Neuronal stem cell (in vitro differentiated cells): ENCODE data around the gene ABLIM3.

Source experiments
- DNase-seq: peaks from one replicate; pipeline ENCODE4 v3.0.0-alpha.2; 2013; ENCODE audit warnings: low spot score
- H2AFZ ChIP-seq: one replicate; pipeline ENCODE4 v1.6.1; 2013; ENCODE audit warnings: mild to moderate bottlenecking, low read length, inconsistent platforms
- H2AK5ac ChIP-seq: 2 replicates; pipeline ENCODE4 v1.6.1; 2013; ENCODE audit warnings: low read depth, mild to moderate bottlenecking, inconsistent platforms, low read length, moderate library complexity, mixed read lengths
- H2BK120ac ChIP-seq: 2 replicates; pipeline ENCODE4 v1.6.1; 2013; ENCODE audit warnings: low read depth, mild to moderate bottlenecking, inconsistent platforms, low read length, moderate library complexity, mixed read lengths
- H2BK12ac ChIP-seq: one replicate; pipeline ENCODE4 v1.6.1; 2013; ENCODE audit warnings: low read length, inconsistent platforms
- H2BK15ac ChIP-seq: 2 replicates; pipeline ENCODE4 v1.6.1; 2013; ENCODE audit warnings: mild to moderate bottlenecking, low read length, inconsistent platforms, mixed read lengths
- H2BK5ac ChIP-seq: one replicate; pipeline ENCODE4 v1.6.1; 2013; ENCODE audit warnings: inconsistent platforms, mild to moderate bottlenecking, low read length, moderate library complexity
- H3K14ac ChIP-seq: one replicate; pipeline ENCODE4 v1.6.1; 2013; ENCODE audit warnings: low read length, inconsistent platforms
- H3K18ac ChIP-seq: 2 replicates; pipeline ENCODE4 v1.6.1; 2013; ENCODE audit warnings: low read length, inconsistent platforms
- H3K23ac ChIP-seq: 2 replicates; pipeline ENCODE4 v1.6.1; 2013; ENCODE audit warnings: low read depth, mild to moderate bottlenecking, mixed read lengths, low read length, inconsistent platforms; ENCODE audit not compliant: poor library complexity
- H3K27ac ChIP-seq: replicated peaks from 3 replicates; pipeline ENCODE4 v1.5.1; 2013; ENCODE audit warnings: low read length, inconsistent platforms
- H3K27me3 ChIP-seq, 3 experiments: 2 replicates each; pipeline ENCODE4 v1.6.1; 2013; ENCODE audit warnings: low read length in 3 of 3, mild to moderate bottlenecking in 2 of 3, inconsistent platforms in 1 of 3, low read depth in 1 of 3, mixed read lengths in 1 of 3, moderate library complexity in 1 of 3; ENCODE audit not compliant: control insufficient read depth in 3 of 3, insufficient read depth in 3 of 3
- H3K36me3 ChIP-seq, 2 donors: replicated peaks in 1 of 2; 2 replicates each; pipeline ENCODE4 v1.6.1; 2013; ENCODE audit warnings: low read length in 2 of 2; ENCODE audit not compliant: control insufficient read depth in 2 of 2, insufficient read depth in 2 of 2
- H3K4ac ChIP-seq: 2 replicates; pipeline ENCODE4 v1.6.1; 2013; ENCODE audit warnings: inconsistent platforms, mild to moderate bottlenecking, low read length, moderate library complexity
- H3K4me1 ChIP-seq, 2 donors: 1 replicate in 1 of 2; 2 replicates in 1 of 2; pipeline ENCODE4 v1.6.1; 2013; ENCODE audit warnings: low read length in 2 of 2, low read depth in 1 of 2; ENCODE audit not compliant: control insufficient read depth in 2 of 2, insufficient read depth in 1 of 2
- H3K4me2 ChIP-seq: one replicate; pipeline ENCODE4 v1.6.1; 2013; ENCODE audit warnings: mild to moderate bottlenecking, low read length, inconsistent platforms; ENCODE audit not compliant: insufficient read depth, poor library complexity, severe bottlenecking
- H3K4me3 ChIP-seq, 2 donors: 2 replicates each; pipeline ENCODE4 v1.5.1; 2013; ENCODE audit warnings: low read length in 2 of 2, mild to moderate bottlenecking in 2 of 2, inconsistent platforms in 1 of 2, moderate library complexity in 1 of 2
- H3K79me1 ChIP-seq: one replicate; pipeline ENCODE4 v1.6.1; 2013; ENCODE audit warnings: low read depth, mild to moderate bottlenecking, inconsistent platforms, low read length, moderate library complexity
- H3K9ac ChIP-seq: one replicate; pipeline ENCODE4 v1.6.1; 2013; ENCODE audit warnings: mild to moderate bottlenecking, low read depth, low read length, inconsistent platforms; ENCODE audit not compliant: poor library complexity
- H3K9me3 ChIP-seq, 2 donors: replicated peaks in 1 of 2; 2 replicates each; pipeline versions ENCODE3 to v1.6.1; 2013; ENCODE audit warnings: low read length in 2 of 2, mild to moderate bottlenecking in 2 of 2, inconsistent platforms in 1 of 2, low read depth in 1 of 2, mixed read lengths in 1 of 2, moderate library complexity in 1 of 2; ENCODE audit not compliant: control insufficient read depth in 2 of 2, insufficient read depth in 1 of 2
- H4K8ac ChIP-seq: one replicate; pipeline ENCODE4 v1.6.1; 2013; ENCODE audit warnings: low read depth, mild to moderate bottlenecking, inconsistent platforms, low read length, moderate library complexity
- H4K91ac ChIP-seq: one replicate; pipeline ENCODE4 v1.6.1; 2013; ENCODE audit warnings: low read length, low read depth, mild to moderate bottlenecking, inconsistent platforms; ENCODE audit not compliant: poor library complexity
- WGBS, 2 donors: extraction: QIAGEN DNeasy Blood & Tissue Kit; methylation state at CpG; one replicate each; pipeline ENCODE4 v1.1.7; 2013; ENCODE audit warnings: missing lambda C conversion rate in 2 of 2, mixed read lengths in 1 of 2; ENCODE audit not compliant: insufficient read length in 2 of 2, insufficient replicate concordance in 1 of 2; ENCODE audit errors: extremely low coverage in 2 of 2; 5-methylcytosine and 5-hydroxymethylcytosine counted together

ABLIM3 gene

GRCh38 chr5:149174847-149175234 lies 33.5 kb downstream of the ABLIM3 start:
- H3K9me3 ChIP-seq: no peaks in the 10 kb centered on the region
- H2BK120ac ChIP-seq: no peak overlapping the region
- H3K14ac ChIP-seq: no peak overlapping the region
- H3K4me1 ChIP-seq: no peaks in the 10 kb centered on the region
- H3K18ac ChIP-seq: no peak overlapping the region
- no peaks in the 10 kb centered on the region for H3K79me1 ChIP-seq
- no peak overlapping the region for H3K4ac ChIP-seq
- H2BK15ac ChIP-seq: no peak overlapping the region
- H2BK5ac ChIP-seq: no peak overlapping the region
- no peak overlapping the region for H2BK12ac ChIP-seq
- no peaks in the 10 kb centered on the region for H3K27me3 ChIP-seq
- no peak overlapping the region for H4K8ac ChIP-seq
- no peak for DNase-seq
- H3K4me3 ChIP-seq: no peak overlapping the region
- H2AK5ac ChIP-seq: no peak overlapping the region
- no peak overlapping the region for H3K4me2 ChIP-seq
- no peak overlapping the region for H2AFZ ChIP-seq
- H3K36me3 ChIP-seq: no peaks in the 10 kb centered on the region
- no peak overlapping the region for H3K9ac ChIP-seq
- no CpG with 5 or more reads among the region's 3 CpGs for WGBS, 2 donors
- no peak overlapping the region for H3K27ac ChIP-seq
- H3K23ac ChIP-seq: no peak overlapping the region
- H4K91ac ChIP-seq: no peak overlapping the region

- no peak for DNase-seq
- no peaks in the 10 kb centered on the region for H3K4me1 ChIP-seq
- no peak overlapping the region for H3K14ac ChIP-seq
- H3K23ac ChIP-seq: no peak overlapping the region
- H2BK5ac ChIP-seq: no peak overlapping the region
- H3K4me2 ChIP-seq: no peak overlapping the region
- H2AK5ac ChIP-seq: no peak overlapping the region
- H3K4me3 ChIP-seq: no peak overlapping the region
- H2AFZ ChIP-seq: no peak overlapping the region
- no peak overlapping the region for H2BK120ac ChIP-seq
- no peak overlapping the region for H3K27ac ChIP-seq
- H3K27me3 ChIP-seq: no peaks in the 10 kb centered on the region
- H3K18ac ChIP-seq: peak overlapping the region; percentile 48
- H3K4ac ChIP-seq: no peak overlapping the region
- H3K36me3 ChIP-seq: no peaks in the 10 kb centered on the region
- no peak overlapping the region for H4K8ac ChIP-seq
- no peak overlapping the region for H2BK12ac ChIP-seq
- H2BK15ac ChIP-seq: no peak overlapping the region
- WGBS, 2 donors: no CpG with 5 or more reads among the region's 12 CpGs
- no peaks in the 10 kb centered on the region for H3K79me1 ChIP-seq
- H3K9ac ChIP-seq: no peak overlapping the region
- H3K9me3 ChIP-seq: no peaks in the 10 kb centered on the region
- no peak overlapping the region for H4K91ac ChIP-seq
Observed at GRCh38 chr5:149175346-149176105, 34.2 kb downstream of the ABLIM3 start.

- Histone ChIP-seq H2AK5ac (no peak overlapping the region), H4K91ac (no peak overlapping the region), H3K18ac (no peak overlapping the region), H2BK12ac (no peak overlapping the region), H3K79me1 (no peaks in the 10 kb centered on the region), H3K9ac (no peak overlapping the region), H3K4me1 (no peaks in the 10 kb centered on the region), H2BK5ac (no peak overlapping the region), H3K9me3 (no peaks in the 10 kb centered on the region), H3K36me3 (no peaks in the 10 kb centered on the region), H3K27ac (no peak overlapping the region), H2AFZ (no peak overlapping the region), H3K4me2 (no peak overlapping the region), H3K27me3 (no peaks in the 10 kb centered on the region), H3K14ac (no peak overlapping the region), H3K4ac (no peak overlapping the region), H3K23ac (no peak overlapping the region), H2BK120ac (no peak overlapping the region), H3K4me3 (no peak overlapping the region), H4K8ac (no peak overlapping the region), H2BK15ac (no peak overlapping the region)
- no peak for DNase-seq
Observed at GRCh38 chr5:149177339-149177843, 36.1 kb downstream of the ABLIM3 start.

- H3K36me3 ChIP-seq: no peaks in the 10 kb centered on the region
- H3K4me3 ChIP-seq: no peak overlapping the region
- H3K4me2 ChIP-seq: no peak overlapping the region
- no peaks in the 10 kb centered on the region for H3K79me1 ChIP-seq
- no peak overlapping the region for H2BK15ac ChIP-seq
- H3K23ac ChIP-seq: no peak overlapping the region
- H3K9me3 ChIP-seq: no peaks in the 10 kb centered on the region
- no CpG with 5 or more reads among the region's 8 CpGs for WGBS, 2 donors
- no peak overlapping the region for H4K8ac ChIP-seq
- no peak overlapping the region for H3K4ac ChIP-seq
- H3K27me3 ChIP-seq: no peaks in the 10 kb centered on the region
- no peaks in the 10 kb centered on the region for H3K4me1 ChIP-seq
- no peak overlapping the region for H3K14ac ChIP-seq
- H2BK12ac ChIP-seq: no peak overlapping the region
- no peak overlapping the region for H3K27ac ChIP-seq
- no peak overlapping the region for H3K9ac ChIP-seq
- H2BK120ac ChIP-seq: no peak overlapping the region
- no peak overlapping the region for H2AFZ ChIP-seq
- no peak for DNase-seq
- H3K18ac ChIP-seq: no peak overlapping the region
- H2AK5ac ChIP-seq: no peak overlapping the region
- no peak overlapping the region for H4K91ac ChIP-seq
- H2BK5ac ChIP-seq: no peak overlapping the region
Observed at GRCh38 chr5:149177911-149178565, 36.7 kb downstream of the ABLIM3 start.
